DMS 273 (cell line): ENCODE measurements around the gene PPP1R13L.

Experiments used
- DNase-seq: peaks from one replicate; lab custom pipeline; 2025; ENCODE audit not compliant: unreplicated experiment; lab: John Stamatoyannopoulos, UW

Gene PPP1R13L, protein sequence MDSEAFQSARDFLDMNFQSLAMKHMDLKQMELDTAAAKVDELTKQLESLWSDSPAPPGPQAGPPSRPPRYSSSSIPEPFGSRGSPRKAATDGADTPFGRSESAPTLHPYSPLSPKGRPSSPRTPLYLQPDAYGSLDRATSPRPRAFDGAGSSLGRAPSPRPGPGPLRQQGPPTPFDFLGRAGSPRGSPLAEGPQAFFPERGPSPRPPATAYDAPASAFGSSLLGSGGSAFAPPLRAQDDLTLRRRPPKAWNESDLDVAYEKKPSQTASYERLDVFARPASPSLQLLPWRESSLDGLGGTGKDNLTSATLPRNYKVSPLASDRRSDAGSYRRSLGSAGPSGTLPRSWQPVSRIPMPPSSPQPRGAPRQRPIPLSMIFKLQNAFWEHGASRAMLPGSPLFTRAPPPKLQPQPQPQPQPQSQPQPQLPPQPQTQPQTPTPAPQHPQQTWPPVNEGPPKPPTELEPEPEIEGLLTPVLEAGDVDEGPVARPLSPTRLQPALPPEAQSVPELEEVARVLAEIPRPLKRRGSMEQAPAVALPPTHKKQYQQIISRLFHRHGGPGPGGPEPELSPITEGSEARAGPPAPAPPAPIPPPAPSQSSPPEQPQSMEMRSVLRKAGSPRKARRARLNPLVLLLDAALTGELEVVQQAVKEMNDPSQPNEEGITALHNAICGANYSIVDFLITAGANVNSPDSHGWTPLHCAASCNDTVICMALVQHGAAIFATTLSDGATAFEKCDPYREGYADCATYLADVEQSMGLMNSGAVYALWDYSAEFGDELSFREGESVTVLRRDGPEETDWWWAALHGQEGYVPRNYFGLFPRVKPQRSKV

DNA sequence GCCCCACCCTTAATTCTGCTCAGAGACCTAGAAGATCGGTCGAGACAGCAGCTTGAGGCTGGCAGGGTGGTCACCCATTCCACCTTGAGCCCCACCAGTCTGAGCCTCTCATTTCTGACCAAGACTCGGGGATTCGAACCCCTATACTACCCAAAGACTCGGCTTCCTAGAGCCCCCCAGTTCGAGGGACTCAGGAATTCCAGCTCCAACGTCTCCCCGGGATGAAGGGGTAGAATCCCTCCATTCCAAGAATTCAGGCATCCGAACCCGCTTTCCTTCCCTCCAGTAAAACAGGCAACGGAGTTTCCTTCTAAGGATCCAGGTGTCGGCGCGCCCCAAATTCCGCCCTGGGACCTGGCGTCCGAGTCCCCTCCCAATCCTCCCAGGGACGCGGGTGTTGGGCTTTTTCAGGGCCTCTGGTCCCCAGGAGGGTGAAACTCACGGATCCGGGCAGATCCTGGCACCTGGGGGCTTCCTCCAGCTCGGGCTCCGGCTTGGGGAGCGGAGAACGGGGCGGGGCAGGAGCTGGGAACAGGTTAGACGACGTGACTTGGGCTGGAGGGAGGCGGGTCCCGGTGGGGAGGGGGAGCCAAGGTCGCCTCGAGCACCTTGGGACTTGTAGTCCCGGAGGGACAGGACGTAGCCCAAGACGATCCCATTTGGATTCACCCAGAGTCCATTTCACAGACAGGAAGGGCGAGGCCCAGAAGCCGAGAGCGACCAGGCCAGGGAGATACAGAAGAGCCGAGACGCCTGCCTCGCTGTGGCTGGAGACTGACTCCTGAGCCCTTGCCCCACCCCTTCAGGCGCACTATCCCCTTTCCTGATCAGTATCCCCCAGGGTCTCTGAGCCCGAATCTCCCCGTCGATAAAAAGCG, at the start of gene PPP1R13L:
TSS of gene PPP1R13L (minus strand) at position 513 of the 878 bp plus-strand sequence. CDS start 6,751 bp downstream, outside the sequence.
- peak; percentile 75 for DNase-seq

DNA sequence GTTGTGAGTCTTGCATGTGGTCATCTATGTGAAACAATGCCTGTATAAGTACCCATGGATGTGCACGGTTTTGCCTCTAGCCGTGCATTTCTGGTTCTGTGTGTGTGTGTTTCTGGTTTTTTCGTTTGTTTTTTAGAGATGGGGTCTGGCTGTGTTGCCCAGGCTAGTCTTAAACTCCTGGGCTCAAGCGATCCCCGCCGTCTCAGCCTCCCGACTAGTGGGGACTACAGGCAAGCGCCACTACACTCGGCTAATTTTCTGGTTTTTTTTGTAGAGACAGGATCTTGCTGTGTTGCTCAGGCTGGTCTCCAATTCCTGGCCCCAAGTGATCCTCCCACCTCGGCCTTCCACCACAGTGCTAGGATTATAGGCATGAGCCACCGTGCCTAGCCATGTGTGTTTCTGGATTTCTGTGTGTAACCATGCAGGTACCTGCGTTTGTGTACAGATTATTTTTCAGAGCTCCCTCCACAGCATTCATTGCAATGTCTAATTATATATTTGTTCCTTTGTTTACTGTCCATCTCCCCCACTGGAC, 47.0 kb upstream of the PPP1R13L start:
- DNase-seq: no peak

DNA sequence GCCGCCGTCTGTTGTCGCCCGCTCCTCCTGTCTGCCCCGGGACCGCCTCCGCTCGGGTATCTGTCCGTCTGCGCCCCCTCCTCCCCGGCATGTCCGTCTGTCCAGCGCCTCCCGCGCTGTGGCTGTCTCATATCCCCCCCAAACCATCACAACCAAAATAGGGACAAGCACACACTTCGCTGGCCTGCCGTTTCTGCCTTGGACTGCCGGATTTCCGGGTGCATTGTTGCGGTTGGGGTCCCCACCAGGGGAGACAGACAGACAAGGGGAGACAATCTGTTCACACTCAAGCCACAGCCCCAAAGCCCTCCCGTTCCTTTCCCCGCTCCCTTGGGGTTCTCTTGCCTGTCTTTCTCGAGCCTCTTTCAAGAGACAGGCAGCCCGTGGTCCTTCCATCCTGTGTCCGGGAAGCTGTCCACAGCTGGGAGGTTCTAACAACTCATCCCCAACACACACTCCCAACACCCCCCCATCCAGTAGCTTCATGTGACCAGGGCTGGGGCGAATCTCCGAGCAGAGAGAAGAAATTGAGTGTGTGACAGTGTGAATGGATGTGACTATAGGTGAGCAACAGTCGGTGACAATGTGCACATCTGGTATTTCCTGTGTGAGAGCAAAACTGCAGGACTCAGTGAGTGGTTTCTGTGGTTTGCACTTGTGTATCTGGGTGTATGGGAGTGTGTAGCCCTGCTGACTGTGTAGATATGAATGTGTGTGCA, 46.4 kb upstream of the PPP1R13L start:
- peak; percentile 38 for DNase-seq

DNA sequence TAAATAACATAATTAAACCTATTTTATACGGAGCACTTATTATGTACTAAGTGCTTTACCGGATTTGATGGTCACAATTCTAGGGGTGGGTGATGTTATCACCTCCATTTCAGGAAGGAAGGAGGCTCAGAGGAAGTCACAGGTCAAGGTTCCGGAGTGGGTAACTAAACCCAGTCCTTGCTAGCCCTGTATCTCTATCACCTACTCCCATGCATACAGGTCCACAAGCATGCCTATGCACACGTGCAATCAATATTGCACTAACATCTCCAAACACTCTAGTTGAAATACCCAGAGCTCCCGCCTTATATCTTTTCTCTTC, 45.1 kb upstream of the PPP1R13L start:
- no peak for DNase-seq

DNA sequence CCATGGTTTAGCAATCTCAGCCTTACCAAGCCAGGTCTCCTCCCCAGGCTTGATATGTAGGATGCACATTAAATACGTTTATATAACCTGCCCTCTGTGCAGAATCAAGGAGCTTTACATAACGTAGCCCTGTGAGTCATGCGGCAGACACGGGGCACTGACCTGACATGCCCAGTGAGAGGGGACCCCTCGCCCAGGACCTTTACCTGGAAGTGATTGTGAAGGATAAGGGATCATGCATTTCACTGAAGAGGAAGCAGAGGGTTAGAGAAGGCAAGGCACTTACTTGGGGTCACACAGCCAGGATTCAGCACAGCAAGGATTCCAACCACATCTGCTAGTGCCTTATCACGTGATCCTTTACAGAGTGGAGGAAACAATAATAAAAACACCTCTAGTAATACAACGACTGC, 44.0 kb upstream of the PPP1R13L start:
- DNase-seq: peak; percentile 24

DNA sequence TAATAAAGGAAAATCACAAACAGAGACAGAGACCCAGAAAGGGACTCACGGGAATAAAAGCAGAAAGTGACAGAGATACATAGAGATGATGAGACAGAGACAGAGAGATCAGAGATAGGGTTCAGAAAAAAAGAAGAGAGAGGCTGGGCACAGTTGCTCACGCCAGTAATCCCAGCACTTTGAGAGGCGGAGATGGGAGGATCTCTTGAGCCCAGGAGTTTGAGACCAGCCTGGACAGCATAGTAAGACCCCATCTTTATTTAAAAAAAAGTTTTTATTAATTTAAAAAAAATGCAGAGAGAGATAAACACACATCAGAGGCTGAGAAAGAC, 43.5 kb upstream of the PPP1R13L start:
- DNase-seq: no peak

DNA sequence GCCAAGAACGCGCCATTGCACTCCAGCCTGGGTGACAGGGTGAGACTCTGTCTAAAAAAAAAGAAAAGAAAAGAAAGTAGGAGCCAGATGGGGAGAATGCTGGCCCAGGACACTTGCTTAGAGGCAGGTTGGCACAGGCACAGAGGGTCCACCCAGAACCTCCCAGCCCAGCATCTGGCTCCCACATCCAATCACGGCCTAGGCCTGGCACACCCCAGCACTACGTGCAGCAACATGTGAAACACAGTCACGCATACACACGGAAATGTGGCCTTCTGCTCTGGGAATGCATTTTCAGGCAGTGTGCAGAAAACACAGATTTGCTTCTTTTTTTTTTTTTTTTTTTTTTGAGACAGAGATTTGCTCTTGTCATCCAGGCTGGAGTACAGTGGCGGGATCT, 42.1 kb upstream of the PPP1R13L start:
- DNase-seq: peak; percentile 87

DNA sequence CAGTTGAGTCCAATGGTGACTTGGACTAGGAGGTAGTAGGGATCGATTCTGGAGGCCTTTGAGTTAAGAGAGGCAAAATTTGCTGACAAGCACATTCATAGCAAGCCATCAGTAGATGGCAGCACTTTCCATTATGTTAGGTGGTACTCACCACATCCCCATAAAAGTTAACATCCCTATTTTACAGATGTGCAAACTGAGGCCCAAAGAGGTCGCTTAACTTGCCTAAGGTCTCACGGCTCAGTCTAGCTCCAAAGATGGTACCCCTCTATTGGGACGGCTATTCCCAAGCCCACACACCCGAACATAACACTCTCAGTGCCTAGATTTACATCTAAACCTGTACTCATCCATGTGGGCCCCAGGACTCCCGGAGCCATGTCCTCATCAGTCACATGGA, 41.4 kb upstream of the PPP1R13L start:
- DNase-seq: peak; percentile 64

DNA sequence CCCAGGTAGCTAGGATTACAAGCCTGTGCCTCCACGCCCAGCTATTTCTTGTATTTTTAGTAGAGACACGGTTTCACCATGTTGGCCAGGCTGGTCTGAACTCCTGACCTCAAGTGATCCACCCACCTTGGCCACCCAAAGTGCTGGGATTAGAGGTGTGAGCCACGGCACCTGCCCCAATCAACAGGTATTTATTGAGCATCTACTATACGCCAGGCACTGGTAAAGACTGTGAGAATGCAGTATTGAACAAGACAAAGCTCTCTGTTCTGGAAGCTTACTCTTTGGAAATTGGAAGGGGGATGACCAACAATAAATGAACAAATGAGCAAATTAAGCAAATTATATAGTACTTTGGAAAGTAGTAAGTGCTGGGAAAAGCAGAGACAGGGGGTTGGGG, 40.3 kb upstream of the PPP1R13L start:
- DNase-seq: no peak

DNA sequence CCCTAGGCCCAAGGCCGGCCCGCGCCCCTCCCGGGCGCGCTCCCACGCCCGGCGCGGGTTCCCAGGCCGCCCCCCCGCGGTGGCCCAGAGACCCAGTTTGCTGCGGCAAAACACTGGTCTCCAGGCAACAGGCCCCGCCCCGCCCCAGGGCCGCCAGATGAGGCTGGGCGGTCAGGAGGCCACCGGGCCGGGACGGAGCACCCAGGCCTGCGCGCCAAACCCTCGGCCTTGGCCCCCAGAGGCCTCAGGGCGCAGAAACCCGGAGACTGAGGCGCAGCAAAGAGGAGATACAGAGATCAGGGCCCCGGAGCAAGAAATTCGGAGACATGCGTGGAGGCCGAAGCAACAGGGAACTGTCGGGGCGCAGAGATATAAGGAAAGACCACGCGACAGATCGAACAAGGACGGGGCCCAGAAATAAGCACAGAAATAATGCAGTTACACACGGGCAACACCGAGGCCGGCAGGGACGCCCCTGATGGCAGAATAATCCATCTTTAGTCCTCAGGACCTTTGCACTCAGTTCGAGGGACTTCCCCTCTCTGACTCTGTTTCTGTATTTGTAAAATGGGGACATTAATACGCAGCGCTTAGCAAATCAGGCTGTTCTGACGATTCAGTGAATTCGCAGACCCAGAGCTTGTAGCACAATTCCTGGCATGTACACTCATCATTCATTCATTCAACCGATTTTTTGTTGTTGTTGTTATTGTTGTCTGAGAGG, 39.6 kb upstream of the PPP1R13L start:
- DNase-seq: peak; percentile 88

DNA sequence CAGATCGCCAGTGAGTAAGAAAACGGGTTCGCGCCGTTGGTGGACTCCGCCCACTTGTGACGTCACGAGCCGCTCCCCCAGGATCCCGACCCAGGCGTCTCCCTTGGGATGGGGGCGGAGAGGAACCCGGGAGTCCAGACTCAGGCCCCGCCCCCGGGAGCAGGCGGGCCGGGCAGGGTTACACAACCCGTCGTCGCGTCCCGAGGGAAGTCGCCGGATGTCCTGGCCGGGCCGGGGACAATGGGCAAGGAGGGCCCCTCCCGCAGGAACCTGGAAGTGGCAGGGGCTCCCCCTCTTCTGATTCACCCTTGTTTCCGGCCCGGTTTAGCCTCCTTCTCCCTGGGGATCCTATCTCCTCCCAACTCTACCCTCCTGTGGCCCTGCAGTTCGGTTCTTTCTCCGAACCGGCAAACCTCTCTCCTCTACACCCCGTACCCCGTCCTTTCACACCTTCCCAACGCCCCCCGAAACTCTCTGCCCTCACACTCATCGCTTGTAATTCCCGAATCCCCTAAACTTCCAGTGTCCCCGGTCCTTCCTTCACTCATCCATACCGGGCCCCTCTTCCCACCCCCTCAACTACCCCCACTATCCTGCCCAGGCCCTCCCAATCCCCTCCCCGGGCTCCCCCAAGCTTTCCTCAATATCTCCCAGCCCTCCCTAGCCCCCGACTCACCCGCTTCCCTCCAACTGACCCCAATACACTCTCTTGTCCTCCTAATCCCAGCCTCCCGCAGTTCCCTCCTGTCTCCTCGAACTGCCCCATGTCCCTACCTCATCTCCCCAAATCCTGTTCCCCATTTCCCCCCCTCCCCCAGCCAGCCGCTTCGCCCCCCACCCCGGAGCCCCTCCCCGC, 38.8 kb upstream of the PPP1R13L start:
- peak; percentile 92 for DNase-seq

DNA sequence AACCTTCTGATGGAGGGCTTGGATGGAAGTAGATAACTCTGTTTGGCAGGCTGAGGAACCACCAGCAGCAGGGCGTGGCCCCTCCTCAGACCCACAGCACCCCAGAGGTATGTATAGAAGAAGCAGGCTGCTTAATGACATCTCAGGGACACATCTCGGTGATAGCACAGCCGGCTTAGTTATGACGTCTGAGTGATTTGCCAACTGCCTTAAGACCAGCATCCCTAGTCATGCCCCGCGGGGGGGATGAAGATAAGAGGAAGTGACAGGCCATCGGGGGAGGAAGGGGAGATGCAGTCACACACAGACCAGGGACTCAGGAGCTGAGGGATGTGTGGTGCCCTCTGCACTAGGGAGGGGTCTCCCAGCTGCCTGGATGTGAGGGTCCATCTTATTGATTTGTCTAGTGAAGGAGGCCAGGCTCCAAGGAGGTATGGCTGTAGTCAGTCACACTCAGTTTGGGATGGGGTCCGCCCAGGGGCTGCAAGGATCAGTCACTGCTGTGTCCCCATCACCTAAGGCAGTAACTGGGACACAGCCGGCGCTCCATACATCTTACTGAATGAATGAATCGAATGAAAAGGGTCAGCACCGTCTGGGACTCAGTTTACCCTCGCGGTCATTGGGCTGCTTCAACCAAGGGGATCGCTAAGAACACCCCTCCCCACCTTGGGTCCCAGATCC, 38.1 kb upstream of the PPP1R13L start:
- DNase-seq: peak; percentile 39

DNA sequence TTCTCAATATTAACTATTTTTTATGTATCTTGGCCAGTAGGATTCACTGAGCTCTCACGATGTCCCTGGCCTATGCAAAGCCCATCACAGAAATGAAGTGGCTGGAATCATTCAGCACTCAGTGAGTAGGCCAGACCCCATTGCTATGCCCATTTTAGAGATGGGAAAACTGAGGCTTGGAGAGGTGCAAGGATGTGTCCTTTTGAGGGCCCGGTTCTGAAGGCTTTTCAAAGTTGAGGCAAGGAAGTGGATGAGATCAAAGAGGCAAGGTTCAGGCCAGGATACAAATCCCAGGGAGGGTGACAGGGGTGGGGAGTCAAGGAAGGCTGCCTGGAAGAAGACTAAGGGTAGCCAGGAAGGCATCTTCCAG, 37.5 kb upstream of the PPP1R13L start:
- DNase-seq: no peak

DNA sequence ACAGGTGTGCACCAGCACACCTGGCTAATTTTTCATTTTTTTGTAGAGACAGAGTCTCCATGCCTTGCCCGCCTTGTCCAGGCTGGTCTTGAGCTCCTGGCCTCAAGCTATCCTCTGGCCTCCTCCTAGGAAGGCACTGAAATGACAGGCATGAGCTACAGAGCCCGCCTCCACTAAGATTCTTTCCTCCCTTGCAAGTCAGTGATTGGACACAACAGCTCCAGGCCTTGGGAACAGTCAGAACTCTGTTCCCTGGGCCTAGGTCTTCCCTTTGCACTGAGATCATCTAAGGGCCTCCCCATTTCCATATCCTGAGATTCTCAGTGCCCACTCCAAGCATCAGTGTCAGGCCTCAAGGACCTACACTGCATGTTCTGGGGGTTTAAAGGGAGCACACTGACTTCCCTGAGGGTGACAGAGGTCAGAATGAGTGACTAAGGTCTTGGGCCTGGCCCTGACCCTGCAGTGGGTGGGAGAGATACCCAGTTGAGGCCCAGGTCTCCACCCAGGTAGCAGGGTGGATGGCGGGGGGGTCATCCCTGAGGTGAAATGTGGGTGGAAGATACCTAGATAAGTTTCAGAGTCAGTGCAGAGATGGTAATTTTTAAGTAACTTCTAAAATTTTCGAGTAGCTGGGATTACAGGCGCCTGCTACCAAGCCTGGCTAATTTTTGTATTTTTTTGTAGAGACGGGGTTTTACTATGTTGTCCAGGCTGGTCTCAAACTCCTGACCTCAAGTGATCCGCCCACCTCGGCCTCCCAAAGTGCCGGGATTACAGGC, 36.2 kb upstream of the PPP1R13L start:
- peak; percentile 53 for DNase-seq

DNA sequence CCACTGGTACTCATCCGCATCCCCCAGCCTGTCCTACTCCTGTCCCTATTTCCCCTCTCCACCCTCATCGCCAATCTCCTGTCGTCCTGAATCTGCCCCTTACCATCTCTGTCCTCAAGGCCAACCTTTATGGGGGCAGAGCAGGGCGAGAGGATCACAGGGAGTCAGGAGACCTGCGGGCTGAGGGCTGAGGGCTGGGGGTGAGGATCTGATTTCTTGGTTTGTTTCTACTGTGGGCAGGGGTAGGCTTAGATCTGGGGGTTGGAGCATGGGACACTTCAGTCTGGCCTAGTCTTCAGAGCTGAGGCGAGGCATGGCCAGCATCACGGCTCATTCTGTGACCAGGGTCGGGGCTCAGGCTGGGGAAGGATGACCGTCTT, 35.4 kb upstream of the PPP1R13L start:
- DNase-seq: no peak

DNA sequence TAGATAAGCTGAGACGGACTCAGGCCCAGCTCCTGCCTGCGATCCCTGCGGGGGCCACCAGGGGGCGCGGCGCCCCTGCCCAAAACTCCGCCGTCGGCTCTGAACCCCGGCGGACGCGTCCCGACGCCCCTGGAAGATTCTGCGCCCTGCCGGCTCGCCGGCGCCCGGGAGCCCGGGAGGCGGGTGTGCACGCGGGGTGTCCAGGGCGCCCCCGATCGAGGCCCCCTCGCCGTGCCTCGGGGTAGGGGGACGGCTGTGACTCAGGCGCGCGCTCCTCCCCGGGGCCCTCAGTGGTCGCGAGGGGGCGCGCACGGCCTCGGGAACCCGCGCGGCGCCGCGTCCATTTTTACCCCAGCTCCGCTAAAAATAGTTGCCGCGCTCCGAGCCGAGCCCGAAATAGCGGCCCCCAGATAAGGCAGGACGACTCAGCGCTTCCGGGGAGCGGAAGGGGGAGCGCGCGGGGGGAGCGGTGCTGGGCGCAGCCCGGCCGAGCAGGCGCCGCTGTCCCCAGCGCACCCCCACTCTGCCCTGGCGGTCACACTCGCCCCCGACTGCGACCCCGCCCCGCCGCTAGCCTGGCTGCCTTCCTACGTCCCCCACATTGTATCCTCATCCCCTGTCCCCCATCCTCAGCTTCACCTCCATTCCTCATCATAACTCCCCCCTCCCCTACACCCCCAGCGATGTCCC, 34.8 kb upstream of the PPP1R13L start:
- DNase-seq: peak; percentile 93

DNA sequence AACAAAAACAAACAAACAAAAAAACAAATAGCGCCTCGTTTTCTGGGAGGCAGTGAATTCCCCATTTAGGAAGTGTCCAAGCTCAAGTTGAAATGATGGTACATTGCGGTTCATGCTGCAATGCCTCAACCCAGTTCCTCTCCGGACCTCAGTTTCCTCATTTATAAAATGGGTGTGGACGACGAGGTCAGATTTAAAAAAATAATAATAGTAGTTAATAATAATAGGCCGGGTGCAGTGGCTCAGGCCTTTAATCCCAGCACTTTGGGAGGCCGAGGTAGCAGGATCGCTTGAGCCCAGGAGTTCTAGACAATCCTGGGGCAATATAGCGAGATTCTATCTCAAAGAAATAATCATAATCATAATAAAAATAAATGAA, 34.3 kb upstream of the PPP1R13L start:
- DNase-seq: no peak
